Activated T-cell treated with anti-CD3 and anti-CD28 coated beads, Interleukin-2, amount 50 U/mL, for 72 hours (primary cell): ENCODE data around the gene AIPL1. TPM values are rescaled to one million over a fixed set of nuclear protein-coding genes. Genes with fewer than 3 reads are reported as not detected.

Experiments used
- ATAC-seq, 2 donors: fragments of 150-1000 bp; cut with Tn5 transposase; replicated peaks in 1 of 2; 2 replicates each; pipeline ENCODE4 v1.10.0; 2021; ENCODE audit warnings: moderate library complexity in 2 of 2, mild to moderate bottlenecking in 1 of 2
- DNase-seq, 2 donors: peaks; one replicate each; pipeline ENCODE4 v3.0.0; 2021 to 2022; ENCODE audit warnings: mixed read lengths in 1 of 2
- H3K27ac Mint-ChIP-seq: one replicate; pipeline ENCODE4 v1.8.0; 2022; ENCODE audit warnings: mild to moderate bottlenecking, moderate library complexity, mixed read lengths
- H3K27me3 Mint-ChIP-seq: one replicate; pipeline ENCODE4 v1.8.0; 2022; ENCODE audit warnings: low read depth, mixed read lengths
- H3K36me3 Mint-ChIP-seq, 2 donors: one replicate each; pipeline ENCODE4 v1.8.0; 2022; ENCODE audit warnings: mixed read lengths in 2 of 2, mild to moderate bottlenecking in 1 of 2; ENCODE audit not compliant: insufficient read depth in 2 of 2
- H3K4me1 Mint-ChIP-seq: one replicate; pipeline ENCODE4 v1.8.0; 2022; ENCODE audit warnings: low read depth, mixed read lengths
- H3K4me3 Mint-ChIP-seq, 2 donors: one replicate each; pipeline ENCODE4 v1.8.0; 2022; ENCODE audit warnings: mild to moderate bottlenecking in 2 of 2, mixed read lengths in 2 of 2, moderate library complexity in 2 of 2
- H3K9me3 Mint-ChIP-seq, 2 donors: one replicate each; pipeline ENCODE4 v1.8.0; 2022; ENCODE audit warnings: mixed read lengths in 2 of 2
- total RNA-seq, 2 donors: library from RNA; stranded (reverse); gene quantifications; one replicate each; pipeline ENCODE4 v1.2.3, GENCODE V29; 2022

AIPL1 gene
- total RNA-seq, 2 donors from 2014 or later, result not detected

GRCh38 chr17:6473128-6473767 lies 38.3 kb upstream of the AIPL1 start:
- no peak overlapping the region for H3K4me3 Mint-ChIP-seq
- H3K36me3 Mint-ChIP-seq, result no peaks in the 10 kb centered on the region
- peak; percentile 58 to 67 for ATAC-seq
- H3K27me3 Mint-ChIP-seq, result no peaks in the 10 kb centered on the region
- DNase-seq, result peak; percentile 72 to 73
- peaks cover 6% of the 10 kb centered on the region for H3K4me1 Mint-ChIP-seq
- H3K27ac Mint-ChIP-seq, result no peak overlapping the region
- H3K9me3 Mint-ChIP-seq, result no peaks in the 10 kb centered on the region

DNA sequence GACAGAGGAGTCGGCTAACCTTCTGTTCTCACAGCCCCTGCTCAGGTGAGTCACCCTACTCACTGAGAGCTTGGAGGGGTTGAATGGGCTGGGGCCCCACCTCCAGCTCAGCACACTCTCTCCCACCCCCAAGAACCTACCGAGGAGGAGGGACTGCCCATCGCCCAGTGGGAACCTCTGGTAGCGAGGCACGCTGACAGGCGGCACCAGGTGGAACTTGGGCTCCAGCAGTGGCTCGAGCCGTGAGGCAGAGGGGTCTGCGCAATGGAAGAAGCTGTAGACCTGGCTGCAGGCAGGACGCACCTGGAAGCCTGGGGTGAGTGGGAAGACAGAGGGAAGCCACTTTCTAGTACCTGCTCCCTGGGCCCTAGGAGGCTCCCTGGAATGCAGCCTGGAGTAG lies 37.6 kb upstream of the AIPL1 start:
- no peaks in the 10 kb centered on the region for H3K9me3 Mint-ChIP-seq
- DNase-seq (no peak), ATAC-seq (no peak)
- no peaks in the 10 kb centered on the region for H3K36me3 Mint-ChIP-seq
- peaks cover 6% of the 10 kb centered on the region for H3K4me1 Mint-ChIP-seq
- H3K4me3 Mint-ChIP-seq, result no peak overlapping the region
- no peaks in the 10 kb centered on the region for H3K27me3 Mint-ChIP-seq
- no peak overlapping the region for H3K27ac Mint-ChIP-seq

GRCh38 chr17:6471531-6472465 lies 36.9 kb upstream of the AIPL1 start:
- Mint-ChIP-seq H3K4me3 (no peak overlapping the region), H3K27ac (no peak overlapping the region), H3K4me1 (peaks cover 6% of the 10 kb centered on the region), H3K9me3 (no peaks in the 10 kb centered on the region), H3K27me3 (no peaks in the 10 kb centered on the region), H3K36me3 (no peaks in the 10 kb centered on the region)
- DNase-seq, result no peak
- no peak for ATAC-seq

DNA sequence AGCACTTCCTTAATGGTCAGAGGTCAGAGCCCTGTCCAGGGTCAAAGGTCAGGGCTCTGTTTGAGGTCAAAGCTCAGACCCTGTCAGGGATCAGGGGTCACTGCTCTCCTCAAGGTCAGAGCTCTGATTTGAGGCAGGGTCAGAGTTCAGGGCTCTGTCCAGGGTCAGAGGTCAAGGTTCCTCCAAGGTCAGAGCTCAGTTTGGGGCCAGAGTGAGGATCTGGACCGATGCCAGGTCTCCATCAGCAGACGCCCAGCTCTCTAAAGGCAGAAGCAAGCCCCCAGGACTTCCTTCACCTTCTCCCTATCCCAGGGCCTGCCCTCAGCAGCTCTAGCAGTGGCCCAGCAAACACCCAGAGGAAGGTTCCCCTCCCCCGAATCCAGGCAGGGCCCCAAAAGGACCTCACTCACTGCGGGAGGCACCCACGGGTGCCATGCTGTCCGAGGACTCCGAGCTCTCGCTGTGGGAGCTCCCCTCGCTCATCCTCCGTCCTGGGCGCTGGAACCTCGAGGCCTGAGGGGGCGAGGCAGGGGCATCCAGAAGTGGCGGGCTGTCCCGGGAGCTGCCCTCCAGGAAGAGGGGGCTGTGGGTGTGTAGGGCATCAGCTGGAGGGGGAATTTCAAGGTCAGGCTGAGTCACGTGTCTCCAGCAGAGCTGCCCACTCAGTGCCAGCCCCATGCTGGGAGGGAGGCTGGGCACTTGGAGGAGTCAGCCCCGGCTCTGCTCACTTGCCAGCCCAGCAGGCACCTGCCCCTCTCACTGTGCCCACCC lies 36.0 kb upstream of the AIPL1 start:
- peaks cover 5% of the 10 kb centered on the region for H3K27me3 Mint-ChIP-seq
- peaks cover 6% of the 10 kb centered on the region for H3K4me1 Mint-ChIP-seq
- H3K36me3 Mint-ChIP-seq, result no peaks in the 10 kb centered on the region

DNA sequence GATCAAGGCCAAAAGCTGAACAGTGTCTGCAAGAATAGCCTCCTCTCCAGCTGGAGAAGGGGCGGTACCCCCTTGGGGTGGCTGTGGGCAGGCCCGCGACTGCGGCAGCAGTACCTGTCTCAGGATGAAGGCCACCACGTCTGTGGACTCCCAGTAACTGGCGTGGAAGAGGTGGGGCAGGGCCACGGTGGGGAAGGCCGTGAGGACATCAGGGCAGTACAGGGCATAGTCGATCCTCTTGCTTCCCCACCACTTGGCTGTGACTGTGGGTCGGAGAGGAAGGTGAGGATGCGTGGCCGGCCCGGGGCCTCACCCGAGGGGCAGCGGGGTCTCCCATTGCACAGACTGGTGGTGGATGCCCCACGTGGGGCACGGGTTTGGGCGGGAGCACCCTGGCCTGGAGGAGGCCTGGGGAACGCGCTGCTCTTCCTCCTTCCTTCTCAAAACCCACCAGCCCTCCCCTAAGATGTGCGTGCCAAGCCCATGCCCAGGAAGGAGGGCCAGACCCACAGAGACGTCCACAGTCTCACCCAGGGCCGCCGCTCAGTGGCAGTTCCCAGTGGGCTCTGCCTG lies 35.3 kb upstream of the AIPL1 start:
- Mint-ChIP-seq H3K27ac (no peak overlapping the region), H3K27me3 (peaks cover 10% of the 10 kb centered on the region), H3K9me3 (no peaks in the 10 kb centered on the region), H3K36me3 (no peaks in the 10 kb centered on the region), H3K4me1 (peaks cover 6% of the 10 kb centered on the region), H3K4me3 (no peak overlapping the region)
- DNase-seq (no peak), ATAC-seq (no peak)

More for the DNA sequence above, 36.0 kb upstream of the AIPL1 start:
- ATAC-seq, result no peak
- no peak overlapping the region for H3K27ac Mint-ChIP-seq
- H3K4me3 Mint-ChIP-seq, result no peak overlapping the region
- DNase-seq, result no peak
- H3K9me3 Mint-ChIP-seq, result no peaks in the 10 kb centered on the region

DNA sequence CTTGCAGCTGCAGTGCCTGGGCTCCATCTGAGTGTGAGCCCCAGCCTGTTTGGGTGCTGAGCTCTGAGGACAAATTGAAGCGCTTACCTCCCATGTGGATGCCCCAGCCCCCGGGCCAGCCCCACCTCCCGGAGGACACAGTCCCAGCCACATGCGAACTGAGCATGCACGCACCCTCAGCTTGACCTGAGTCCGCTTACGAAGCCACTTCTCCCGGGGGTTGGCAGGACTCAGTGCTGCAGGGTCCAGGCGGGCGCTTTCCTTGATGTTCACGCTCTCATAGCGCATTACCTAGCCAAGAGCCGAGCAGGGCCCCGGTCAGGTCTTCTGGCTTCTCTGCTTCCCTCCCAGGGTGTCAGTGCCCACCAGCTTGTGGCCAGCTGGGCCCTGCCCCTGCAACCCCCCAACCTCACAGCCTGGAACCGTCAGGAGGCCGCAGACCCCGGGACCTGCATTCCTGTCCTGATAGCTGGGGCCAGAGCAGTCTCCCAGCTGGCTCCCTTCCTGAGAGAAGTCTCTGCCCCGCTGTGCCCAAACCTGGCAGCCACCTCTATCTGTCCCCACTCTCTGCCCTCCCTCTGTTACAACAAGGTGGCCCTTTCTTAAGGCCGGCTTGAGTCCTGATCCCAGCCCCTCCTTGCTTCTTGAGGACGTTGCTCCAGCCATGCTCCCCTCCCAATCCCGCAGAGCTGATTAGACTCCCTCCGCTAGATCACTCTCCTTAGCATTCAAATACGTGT lies 33.3 kb upstream of the AIPL1 start:
- Mint-ChIP-seq H3K36me3 (no peaks in the 10 kb centered on the region), H3K4me3 (no peak overlapping the region), H3K4me1 (peaks cover 3% of the 10 kb centered on the region), H3K27ac (no peak overlapping the region), H3K9me3 (no peaks in the 10 kb centered on the region), H3K27me3 (peaks cover 10% of the 10 kb centered on the region)
- ATAC-seq (no peak), DNase-seq (no peak)

DNA sequence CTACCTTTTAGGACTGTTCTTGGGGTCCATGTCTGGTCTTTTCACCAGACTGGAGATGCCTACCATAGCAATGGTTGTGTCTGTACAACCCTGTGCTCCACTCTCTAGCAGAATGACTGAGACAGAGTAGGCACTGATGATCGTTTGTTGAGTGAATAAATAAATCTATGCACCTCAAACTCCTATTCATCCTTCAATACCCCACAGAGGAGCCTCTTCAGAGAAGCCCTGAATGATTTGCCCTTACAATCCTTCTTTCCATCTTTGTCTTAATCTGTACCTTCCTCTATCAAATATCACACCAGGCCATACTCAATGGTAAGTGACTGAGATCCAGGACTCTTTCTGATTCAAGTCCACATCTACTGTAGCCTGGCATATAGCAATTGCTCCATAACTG lies 32.6 kb upstream of the AIPL1 start:
- H3K4me3 Mint-ChIP-seq, result no peak overlapping the region
- peaks cover 2% of the 10 kb centered on the region for H3K4me1 Mint-ChIP-seq
- no peak for ATAC-seq
- no peak overlapping the region for H3K27ac Mint-ChIP-seq
- no peak for DNase-seq
- no peaks in the 10 kb centered on the region for H3K9me3 Mint-ChIP-seq
- no peaks in the 10 kb centered on the region for H3K36me3 Mint-ChIP-seq
- peaks cover 10% of the 10 kb centered on the region for H3K27me3 Mint-ChIP-seq

- H3K27me3 Mint-ChIP-seq, result peaks cover 10% of the 10 kb centered on the region
- ATAC-seq (no peak), DNase-seq (no peak)
- H3K4me1 Mint-ChIP-seq, result peaks cover 17% of the 10 kb centered on the region
- H3K36me3 Mint-ChIP-seq, result no peaks in the 10 kb centered on the region
- H3K27ac Mint-ChIP-seq, result no peak overlapping the region
- no peak overlapping the region for H3K4me3 Mint-ChIP-seq
- H3K9me3 Mint-ChIP-seq, result no peaks in the 10 kb centered on the region
Measured at GRCh38 chr17:6465206-6466003, 30.5 kb upstream of the AIPL1 start.

DNA sequence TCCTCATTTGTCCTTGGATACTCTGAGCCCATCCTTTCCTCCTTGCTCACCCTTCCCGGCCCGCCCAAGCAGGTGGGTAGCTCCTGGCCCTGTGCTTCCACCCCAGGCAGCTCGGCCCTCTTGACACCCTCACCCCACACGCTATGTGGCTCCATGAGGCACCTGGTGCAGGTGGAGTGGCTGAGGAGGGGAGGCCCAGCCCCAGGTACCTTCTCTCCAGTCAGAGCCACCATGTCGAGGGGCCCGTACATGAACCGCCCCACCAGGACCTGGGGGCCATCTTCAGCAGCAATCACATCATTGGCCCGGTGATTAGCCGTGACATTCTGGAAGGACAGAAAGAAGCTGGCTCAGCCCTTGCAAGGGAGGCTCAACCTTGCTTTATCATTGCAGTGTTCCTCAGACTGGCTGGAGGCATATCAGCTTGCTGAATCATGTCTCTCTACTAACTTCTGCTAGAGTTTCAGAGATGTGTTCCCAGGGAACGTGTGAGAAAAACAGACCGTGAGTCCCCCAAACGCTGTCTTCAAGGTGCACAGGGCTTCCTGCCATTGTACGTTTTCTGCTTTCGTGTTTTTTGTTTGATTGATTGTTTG lies 29.6 kb upstream of the AIPL1 start:
- no peaks in the 10 kb centered on the region for H3K36me3 Mint-ChIP-seq
- H3K27ac Mint-ChIP-seq, result no peak overlapping the region
- ATAC-seq (no peak), DNase-seq (no peak)
- peaks cover 10% of the 10 kb centered on the region for H3K27me3 Mint-ChIP-seq
- no peak overlapping the region for H3K4me3 Mint-ChIP-seq
- peaks cover 17% of the 10 kb centered on the region for H3K4me1 Mint-ChIP-seq
- H3K9me3 Mint-ChIP-seq, result no peaks in the 10 kb centered on the region

- no peak for ATAC-seq
- Mint-ChIP-seq H3K4me3 (no peak overlapping the region), H3K36me3 (no peaks in the 10 kb centered on the region), H3K9me3 (no peaks in the 10 kb centered on the region), H3K27me3 (peaks cover 10% of the 10 kb centered on the region), H3K4me1 (peaks cover 17% of the 10 kb centered on the region), H3K27ac (no peak overlapping the region)
- no peak for DNase-seq
Measured at GRCh38 chr17:6463616-6464445, 28.9 kb upstream of the AIPL1 start.

- Mint-ChIP-seq H3K27me3 (peaks cover 10% of the 10 kb centered on the region), H3K4me3 (no peak overlapping the region), H3K36me3 (no peaks in the 10 kb centered on the region), H3K9me3 (no peaks in the 10 kb centered on the region), H3K4me1 (peaks cover 17% of the 10 kb centered on the region), H3K27ac (no peak overlapping the region)
- no peak for DNase-seq
- ATAC-seq, result no peak
Measured at GRCh38 chr17:6462692-6463091, 27.8 kb upstream of the AIPL1 start.
